ENCODE results near the gene KLF15.

Gene KLF15

DNA sequence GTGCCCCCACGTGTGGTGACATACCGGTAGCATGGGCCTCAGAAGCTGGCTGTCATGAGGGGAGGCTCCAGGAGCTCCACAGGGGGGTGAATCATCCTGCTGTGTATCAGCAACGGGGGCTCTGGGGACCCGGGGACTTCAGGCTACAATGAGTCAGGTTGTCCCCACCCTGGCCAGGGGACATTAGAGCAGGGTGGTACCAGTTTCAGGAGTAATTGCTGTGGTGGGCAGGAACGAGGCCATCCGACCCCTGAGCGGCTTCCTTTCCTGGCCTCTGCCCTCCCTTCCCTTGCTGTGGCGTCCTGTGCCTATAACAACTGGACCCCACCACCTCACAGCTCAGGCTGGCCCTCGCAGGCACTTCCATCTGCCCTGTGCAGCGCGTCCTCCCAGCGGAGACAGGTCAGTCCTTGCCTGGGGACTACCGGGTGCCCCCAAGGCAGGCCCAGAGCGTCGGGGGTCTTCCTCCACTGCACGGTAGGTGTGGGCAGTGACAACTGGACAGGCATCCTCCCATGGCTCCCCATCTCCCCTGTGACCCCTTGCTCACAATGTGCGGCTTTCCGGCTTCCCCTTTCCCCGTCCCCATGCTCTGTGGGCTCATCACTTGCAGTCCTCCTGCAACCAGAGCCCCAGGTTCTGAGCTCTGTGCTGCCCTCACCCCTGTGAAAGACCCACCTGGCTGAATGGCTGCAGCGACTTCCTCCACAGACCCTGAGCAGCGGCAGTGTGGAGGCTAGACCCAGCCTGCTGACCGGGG is 57.0 kb downstream of the KLF15 start:
- no peaks in the 10 kb centered on the region for H3K27me3 ChIP-seq (ENCODE audit: control insufficient read depth, insufficient read depth, low read length)
- no peak overlapping the region for H3K9ac ChIP-seq (ENCODE audit: low read length)
- H3K4me1 ChIP-seq (ENCODE audit: control insufficient read depth, insufficient read depth, low read length) = no peaks in the 10 kb centered on the region
- no peaks in the 10 kb centered on the region for H3K9me3 ChIP-seq (ENCODE audit: control insufficient read depth, low read length)
- no peaks in the 10 kb centered on the region for H3K36me3 ChIP-seq (ENCODE audit: control insufficient read depth, insufficient read depth, low read length)
- H3K4me3 ChIP-seq (ENCODE audit: low read length) = no peak overlapping the region

GRCh38 chr3:126295407-126295939 is 61.7 kb downstream of the KLF15 start:
- H3K4me3 ChIP-seq (ENCODE audit: low read length) = no peak overlapping the region
- H3K27me3 ChIP-seq (ENCODE audit: control insufficient read depth, insufficient read depth, low read length) = no peaks in the 10 kb centered on the region
- H3K4me1 ChIP-seq (ENCODE audit: control insufficient read depth, insufficient read depth, low read length) = no peaks in the 10 kb centered on the region
- H3K36me3 ChIP-seq (ENCODE audit: control insufficient read depth, insufficient read depth, low read length) = no peaks in the 10 kb centered on the region
- no peak overlapping the region for H3K9ac ChIP-seq (ENCODE audit: low read length)
- H3K9me3 ChIP-seq (ENCODE audit: control insufficient read depth, low read length) = no peaks in the 10 kb centered on the region

GRCh38 chr3:126294211-126294808 is 62.9 kb downstream of the KLF15 start:
- Histone ChIP-seq H3K4me1 (ENCODE audit: control insufficient read depth, insufficient read depth, low read length) (no peaks in the 10 kb centered on the region), H3K9ac (ENCODE audit: low read length) (no peak overlapping the region), H3K4me3 (ENCODE audit: low read length) (no peak overlapping the region), H3K36me3 (ENCODE audit: control insufficient read depth, insufficient read depth, low read length) (no peaks in the 10 kb centered on the region), H3K27me3 (ENCODE audit: control insufficient read depth, insufficient read depth, low read length) (no peaks in the 10 kb centered on the region), H3K9me3 (ENCODE audit: control insufficient read depth, low read length) (no peaks in the 10 kb centered on the region)

DNA sequence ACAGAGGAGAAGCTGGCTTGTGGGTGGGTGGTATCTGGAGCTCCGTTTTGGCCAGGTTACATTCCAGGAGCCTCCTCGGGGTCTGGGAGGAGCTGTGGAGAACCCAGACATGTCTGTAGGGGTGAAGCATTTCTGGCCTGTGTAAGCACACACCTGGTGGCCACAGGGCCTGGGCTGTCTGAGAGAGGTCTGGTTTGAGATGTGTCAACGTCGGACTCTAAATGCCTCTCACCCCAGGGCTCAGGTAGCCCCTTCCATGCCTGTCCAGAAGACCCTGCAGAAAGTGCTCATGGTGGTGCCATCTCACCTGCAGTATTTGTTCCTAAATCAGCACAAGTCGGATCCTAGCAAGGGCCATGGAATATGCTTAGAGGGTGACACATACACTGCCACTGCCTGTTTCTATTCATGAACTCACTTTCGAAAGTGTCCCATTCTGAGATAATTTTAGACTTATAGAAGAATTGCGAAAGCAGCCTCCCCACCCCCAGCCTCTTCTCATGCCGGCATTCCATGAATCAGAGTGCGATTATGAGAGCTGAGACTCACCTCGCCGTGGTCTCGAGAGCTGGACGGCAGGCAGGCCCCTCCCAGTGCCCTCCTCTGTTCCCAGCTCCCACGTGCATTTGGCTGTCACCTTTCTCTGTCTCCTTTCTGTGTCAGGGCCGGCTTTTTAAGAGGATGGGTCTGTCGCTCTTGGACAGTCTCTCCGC is 63.7 kb downstream of the KLF15 start:
- no peak overlapping the region for H3K9ac ChIP-seq (ENCODE audit: low read length)
- H3K4me3 ChIP-seq (ENCODE audit: low read length) = no peak overlapping the region
- no peaks in the 10 kb centered on the region for H3K4me1 ChIP-seq (ENCODE audit: control insufficient read depth, insufficient read depth, low read length)
- peaks cover under 1% of the 10 kb centered on the region for H3K27me3 ChIP-seq (ENCODE audit: control insufficient read depth, insufficient read depth, low read length)
- H3K9me3 ChIP-seq (ENCODE audit: control insufficient read depth, low read length) = no peaks in the 10 kb centered on the region
- H3K36me3 ChIP-seq (ENCODE audit: control insufficient read depth, insufficient read depth, low read length) = no peaks in the 10 kb centered on the region

Data from mucosa of stomach (tissue), 1 donor.